OCI-LY3 (cell line): ENCODE data around the gene CCRL2.

ENCODE experiments used
- CTCF ChIP-seq: fragments of 200-600, 300-600 bp; sonication (generic); IDR thresholded peaks from 2 replicates; pipeline ENCODE4 v1.5.1; 2014; ENCODE audit warnings: antibody characterized with exemption, low read length, low read depth
- EZH2phosphoT487 ChIP-seq: fragments of 200-600 bp; shearing (Covaris generic); IDR thresholded peaks from 2 replicates; pipeline ENCODE4 v1.6.1; 2018; ENCODE audit warnings: antibody characterized with exemption, mixed run types, low read depth

GRCh38 chr3:46456118-46456517 lies 49.1 kb downstream of the CCRL2 start:
- TF ChIP-seq CTCF (no peak), EZH2phosphoT487 (no peak)
